Fibroblast of skin of right biceps (primary cell): ENCODE results near the gene FBXO44.

ENCODE experiments used
- DNase-seq: peaks from one replicate; pipeline ENCODE4 v3.0.0-alpha.2; 2013

The FBXO44 gene

DNA sequence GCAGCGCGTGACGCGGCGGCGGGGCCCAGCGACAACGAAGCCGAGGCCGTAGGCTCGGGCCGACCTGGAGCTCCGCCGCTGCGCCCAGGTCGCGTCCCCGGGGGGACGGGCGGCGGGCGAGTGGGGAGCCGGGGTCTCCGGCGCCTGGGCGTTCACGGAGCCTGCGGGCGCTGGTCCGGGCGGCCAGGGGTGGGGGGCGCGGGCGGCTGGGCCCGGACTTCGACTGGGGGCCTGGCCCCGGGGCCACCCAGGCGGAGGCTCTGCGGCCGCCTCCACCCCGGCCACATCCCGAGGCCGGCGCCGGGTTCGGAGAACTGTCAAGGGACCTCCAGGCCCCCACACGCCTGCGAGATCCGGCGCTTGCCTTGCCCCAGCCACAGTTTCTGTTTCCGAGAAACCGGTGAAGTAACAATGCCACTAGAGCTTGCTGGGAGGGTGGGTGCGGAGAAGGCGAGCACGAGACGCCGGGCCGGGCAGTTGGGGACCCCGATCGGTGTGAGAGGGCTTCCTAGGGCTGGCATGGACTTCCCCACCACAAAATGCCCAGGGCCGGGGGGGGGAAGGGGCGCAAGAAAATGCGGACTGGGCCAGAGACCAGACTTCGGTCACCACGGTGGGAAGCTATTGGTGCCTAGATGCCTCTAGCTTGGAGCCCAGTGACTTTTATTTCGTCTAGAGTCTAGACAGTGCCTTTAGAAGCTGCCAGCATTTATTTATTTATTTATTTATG lies 9.8 kb downstream of the FBXO44 start:
- DNase-seq: peak; percentile 29

DNA sequence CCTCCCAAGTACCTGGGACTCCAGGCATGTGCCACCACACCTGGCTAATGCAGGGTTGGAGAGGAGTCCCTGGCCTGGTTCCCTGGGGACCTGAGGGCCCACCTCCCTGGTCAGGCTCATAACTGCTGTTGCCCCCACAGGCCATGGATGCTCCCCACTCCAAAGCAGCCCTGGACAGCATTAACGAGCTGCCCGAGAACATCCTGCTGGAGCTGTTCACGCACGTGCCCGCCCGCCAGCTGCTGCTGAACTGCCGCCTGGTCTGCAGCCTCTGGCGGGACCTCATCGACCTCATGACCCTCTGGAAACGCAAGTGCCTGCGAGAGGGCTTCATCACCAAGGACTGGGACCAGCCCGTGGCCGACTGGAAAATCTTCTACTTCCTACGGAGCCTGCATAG lies 13.8 kb downstream of the FBXO44 start:
- no peak for DNase-seq

DNA sequence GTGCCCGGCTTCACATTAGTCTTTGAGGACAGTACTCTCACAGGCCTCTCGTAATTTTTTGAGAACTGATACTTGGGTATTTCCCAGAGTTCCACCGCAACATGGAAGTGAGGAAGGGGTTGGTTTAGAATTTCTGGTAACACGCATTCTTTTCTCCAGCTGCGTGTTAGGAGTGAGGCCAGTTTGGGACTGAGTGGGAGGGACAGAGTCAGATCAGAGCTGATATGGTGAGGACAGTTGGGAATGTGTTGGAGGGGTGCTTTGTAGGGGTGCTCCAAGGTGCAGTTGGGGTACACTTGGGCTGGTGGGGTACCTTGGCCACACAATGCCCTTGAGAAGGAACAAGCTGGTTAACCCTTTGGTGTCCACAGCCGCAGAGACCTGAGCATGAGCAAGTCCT lies 16.1 kb downstream of the FBXO44 start:
- DNase-seq: no peak

DNA sequence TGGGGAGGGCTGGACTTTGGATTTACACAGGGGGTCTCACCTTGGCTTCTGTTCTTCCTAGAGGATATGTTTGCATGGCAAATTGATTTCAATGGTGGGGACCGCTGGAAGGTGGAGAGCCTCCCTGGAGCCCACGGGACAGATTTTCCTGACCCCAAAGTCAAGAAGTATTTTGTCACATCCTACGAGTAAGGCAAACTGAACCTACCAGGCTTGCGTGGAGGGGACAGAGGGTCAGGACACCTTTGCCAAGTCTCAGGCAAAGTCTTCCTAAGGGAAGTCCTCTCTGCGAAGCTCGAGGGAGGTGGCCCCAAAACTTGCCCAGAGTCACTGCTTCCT lies 16.5 kb downstream of the FBXO44 start:
- no peak for DNase-seq

DNA sequence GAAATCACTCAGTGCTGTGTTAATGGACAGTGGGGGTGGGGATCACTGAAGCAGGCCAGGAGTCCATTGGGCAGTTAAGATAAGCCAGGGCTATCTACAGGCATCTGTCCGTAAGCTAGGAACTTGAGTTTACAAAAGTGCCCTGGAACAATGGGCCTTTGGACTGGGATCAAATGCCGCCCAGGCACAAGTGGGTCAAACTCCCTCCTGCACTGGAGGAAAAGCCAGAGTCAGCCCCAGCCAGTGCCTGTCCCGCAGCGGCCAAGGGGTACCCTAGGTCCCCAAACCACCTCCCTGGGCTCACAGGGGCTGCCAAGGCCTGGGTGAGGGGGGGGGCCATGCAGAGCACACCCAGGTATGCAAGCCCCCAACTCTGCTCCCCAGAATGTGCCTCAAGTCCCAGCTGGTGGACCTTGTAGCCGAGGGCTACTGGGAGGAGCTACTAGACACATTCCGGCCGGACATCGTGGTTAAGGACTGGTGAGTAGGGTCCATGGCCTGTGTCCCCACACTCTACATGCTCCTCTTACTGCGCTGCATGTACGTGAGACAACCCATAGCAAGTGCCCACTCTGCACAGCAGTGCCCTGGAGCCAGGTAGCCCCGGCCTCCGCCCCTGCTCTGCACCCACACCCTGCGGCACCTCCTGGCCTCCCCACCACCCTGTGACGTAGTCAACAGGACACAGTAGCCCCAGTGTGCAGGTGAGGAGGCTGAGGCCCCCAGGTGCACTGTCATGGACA lies 17.0 kb downstream of the FBXO44 start:
- no peak for DNase-seq

DNA sequence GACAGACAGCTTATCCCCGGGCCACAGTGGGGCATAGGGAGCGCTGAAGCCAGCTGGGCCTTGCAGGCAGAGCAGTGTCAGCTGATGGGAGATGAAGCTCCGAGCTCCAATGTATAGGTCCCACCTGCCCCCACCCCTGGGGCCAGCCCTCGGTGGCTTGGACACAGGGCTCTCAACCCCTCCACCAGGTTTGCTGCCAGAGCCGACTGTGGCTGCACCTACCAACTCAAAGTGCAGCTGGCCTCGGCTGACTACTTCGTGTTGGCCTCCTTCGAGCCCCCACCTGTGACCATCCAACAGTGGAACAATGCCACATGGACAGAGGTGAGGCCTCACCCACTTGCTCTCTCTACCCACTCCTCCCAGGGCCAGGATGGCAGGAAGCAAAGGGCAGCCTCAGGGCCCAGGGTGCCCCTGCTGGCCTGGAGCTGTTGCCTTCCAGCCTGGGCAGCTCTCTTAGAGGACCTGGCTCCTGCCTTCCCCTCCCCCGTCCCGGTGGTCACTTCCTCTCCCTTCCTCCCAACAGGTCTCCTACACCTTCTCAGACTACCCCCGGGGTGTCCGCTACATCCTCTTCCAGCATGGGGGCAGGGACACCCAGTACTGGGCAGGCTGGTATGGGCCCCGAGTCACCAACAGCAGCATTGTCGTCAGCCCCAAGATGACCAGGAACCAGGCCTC lies 18.6 kb downstream of the FBXO44 start:
- DNase-seq: no peak

DNA sequence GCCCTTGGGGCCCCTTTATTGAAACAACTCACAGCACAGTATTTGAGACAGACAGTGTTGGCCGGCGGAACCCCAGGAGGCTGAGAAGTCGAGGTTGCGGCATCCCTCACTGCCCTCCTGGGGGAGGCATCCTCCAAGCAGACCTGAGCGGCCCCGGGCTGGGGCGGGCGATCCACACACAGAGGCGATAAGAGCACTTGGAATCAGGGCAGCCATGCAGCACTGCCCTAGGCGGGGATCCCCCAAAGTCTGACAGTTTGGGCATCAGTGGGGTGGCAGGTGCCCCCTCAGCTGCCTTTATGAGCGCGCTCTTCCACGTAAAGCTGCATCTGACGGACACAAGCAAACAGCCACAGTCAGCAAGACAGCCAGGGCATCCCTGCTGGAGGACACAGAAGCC lies 19.8 kb downstream of the FBXO44 start:
- no peak for DNase-seq

DNA sequence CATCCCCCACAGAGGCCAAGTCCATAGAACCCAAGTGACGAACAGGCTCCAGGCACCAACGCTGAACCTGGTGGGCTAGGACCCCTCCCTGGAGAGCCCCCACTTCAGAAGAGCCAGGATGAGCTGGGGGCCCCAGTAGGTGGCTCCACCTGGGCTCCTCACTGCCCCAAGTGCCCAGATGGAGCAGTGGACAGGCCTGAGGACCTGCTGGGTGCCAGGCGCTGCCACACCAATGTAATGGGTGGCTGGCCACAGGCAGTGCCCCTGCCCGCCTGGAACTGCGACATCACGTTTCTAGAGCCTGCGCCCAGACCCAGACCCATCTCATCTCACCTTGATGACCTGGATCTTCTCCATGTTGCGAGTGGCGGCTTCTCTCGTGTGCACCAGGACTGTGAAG lies 20.6 kb downstream of the FBXO44 start:
- no peak for DNase-seq

DNA sequence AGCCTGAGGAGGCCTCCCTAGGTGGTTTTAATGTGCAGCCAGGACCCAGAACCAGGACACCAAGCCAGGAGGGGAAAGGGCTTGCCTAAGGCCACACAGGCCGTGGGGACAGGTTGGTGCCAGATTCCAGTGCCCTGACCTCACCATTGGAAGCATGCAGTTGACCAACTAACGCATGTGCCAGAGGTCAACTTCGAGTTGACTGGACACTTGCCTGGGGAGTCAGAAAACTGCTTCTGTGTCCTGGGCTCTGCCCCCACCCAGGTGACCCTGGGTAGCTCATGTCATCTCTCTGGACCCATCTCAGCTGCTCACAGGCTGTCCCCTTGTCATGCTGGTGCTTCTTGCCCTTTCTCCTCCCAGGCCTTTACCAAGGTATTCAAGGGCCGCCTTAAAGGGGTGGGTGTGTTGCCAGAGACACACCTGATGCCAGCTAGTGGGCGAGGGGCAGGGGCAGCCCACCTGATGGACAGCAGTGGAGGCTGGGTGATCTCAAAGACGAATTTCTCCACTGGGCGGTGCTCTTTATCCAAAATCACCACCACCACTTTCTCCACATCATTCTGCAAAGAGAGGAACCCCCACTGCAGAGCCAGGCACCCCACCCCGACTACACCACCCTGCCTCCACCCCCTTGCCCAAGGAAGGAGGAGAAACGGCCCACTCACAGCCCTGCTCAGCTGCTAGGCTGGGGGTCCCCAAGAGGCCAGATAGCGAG lies 21.9 kb downstream of the FBXO44 start:
- no peak for DNase-seq

DNA sequence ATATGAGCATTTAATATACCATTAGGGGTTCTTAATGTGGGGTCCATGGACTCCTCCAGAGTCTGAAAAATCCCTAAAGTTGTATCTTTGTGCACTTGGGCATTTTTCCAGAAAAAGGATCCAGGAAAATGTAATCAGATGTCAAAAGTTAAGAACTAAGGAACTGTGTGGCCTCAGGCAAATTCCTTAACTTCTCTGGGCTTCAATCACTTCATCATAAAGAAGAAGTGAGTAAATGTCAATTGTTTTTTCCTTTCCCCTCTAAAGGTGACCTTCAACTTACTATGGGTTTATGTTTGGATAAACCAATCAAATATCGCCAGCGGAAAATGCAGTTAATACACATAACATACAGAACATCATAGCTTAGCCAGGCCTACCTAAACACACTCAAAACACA lies 23.8 kb downstream of the FBXO44 start:
- no peak for DNase-seq

DNA sequence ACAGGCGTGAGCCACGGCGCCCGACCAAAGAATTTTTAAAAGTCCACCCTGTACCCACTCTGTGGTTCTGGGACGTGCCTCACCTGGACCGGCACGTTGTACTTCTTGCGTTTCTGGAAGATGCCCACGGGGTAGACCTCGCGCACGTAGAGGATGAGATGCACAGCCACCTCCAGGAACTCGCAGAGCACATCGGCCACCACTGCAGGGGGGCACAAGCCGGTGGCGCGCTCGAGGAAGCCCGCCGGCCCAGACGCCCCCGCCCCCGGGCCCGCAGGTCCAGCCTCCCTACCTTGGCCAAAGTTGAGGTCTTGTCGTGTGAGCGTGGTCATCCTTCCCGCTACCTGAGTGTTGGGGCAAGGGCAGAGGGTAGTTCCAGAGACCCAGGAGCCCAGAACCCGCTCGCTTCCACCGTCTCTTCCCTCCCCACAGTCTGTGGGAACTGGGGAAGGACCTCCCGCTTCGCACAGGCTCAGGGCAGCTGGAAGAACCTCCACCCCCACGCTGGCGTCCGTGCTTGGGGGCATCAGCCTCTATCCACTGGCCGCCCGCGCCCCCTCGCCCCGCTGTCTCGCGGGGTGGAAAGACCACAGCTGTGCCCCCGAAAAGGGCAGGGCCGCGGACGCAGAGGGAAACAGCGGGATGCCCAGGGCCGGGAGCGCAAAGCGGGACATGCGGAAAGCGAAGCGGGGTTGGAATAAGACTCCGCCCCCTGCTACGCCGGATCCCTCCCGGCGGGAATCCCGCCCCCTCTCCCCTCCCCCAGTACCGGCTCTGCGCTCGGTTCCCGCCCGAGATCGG lies 25.8 kb downstream of the FBXO44 start:
- DNase-seq: no peak

DNA sequence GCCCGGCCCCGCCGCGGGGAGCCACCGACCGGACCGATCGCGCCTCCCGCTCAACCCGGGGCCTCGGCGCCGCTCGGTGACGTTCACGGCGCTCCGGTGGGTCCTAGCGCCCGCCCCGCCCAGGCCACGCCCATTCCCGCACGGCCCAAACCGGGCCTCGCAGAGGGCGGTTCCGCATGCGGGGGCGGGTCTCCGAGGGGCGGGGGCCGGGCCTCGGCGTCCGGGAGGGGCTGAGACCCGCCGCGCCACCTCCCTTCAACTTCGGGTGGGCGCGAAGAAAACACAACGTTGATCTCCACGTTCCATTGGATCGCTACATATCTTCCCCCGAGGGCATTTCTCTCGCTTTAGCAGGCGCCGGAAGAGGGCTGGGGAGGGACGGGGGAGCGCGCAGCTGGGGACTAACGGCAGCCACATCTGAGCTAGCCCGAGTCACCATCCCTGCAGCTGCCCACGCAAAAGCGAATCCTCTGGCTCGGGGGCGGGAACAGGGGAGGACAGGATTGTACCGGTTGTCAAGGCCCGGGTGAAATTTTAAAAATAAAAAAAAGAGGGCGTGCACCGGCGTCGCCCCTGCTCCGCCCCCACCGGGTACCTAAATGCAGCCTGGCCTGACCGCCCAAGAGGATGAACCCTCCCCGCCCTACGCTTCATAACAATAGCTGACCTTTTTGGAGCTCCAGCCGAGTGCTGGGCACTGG lies 26.5 kb downstream of the FBXO44 start, which contains the start of gene MAD2L2:
TSS of gene MAD2L2 (minus strand) at position 78 of the 701 bp plus-strand sequence. CDS start 547 bp downstream, outside the sequence.
- DNase-seq: peak; percentile 82

DNA sequence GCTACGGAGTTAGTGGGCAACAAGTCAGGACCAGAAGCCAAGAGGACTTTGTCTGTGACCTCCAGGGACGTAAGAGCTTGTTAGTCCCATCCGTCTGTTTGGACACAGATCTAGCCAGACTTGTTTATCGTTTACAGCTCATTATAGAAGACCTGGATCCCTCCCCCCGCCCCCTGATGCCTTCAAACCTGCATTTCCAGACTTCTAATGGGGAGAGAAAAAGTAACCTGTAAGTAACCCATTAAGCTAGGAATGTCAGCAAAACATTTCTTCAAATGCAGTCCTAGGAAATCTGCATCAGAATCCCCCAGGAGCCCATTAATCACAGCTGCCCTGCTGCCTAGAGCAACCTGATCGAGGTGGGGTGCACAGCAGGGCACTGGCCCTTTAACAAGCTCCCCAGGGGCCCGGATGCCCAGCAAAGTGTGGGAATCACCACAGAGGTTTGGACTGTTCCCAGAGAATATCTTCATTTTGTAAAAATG lies 27.7 kb downstream of the FBXO44 start:
- no peak for DNase-seq

DNA sequence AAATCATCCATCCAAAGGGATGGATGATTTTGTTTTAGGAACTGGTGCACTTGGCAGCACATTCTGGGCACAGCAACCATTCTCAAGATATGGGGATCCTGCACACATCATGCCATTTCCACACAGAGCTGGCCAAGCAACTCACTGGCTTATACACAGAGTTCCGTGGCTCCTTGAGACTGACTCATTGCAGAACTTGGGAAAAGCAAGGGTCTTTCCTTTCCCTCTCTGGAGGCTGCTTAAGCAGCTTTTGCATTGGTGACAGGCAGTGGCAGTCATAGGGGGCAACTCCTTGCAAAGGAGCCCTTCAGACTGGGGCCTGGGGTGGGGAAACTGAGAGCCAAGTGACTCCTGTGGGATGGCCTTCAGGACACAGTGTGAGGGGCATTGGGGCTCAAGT lies 28.1 kb downstream of the FBXO44 start:
- DNase-seq: no peak

DNA sequence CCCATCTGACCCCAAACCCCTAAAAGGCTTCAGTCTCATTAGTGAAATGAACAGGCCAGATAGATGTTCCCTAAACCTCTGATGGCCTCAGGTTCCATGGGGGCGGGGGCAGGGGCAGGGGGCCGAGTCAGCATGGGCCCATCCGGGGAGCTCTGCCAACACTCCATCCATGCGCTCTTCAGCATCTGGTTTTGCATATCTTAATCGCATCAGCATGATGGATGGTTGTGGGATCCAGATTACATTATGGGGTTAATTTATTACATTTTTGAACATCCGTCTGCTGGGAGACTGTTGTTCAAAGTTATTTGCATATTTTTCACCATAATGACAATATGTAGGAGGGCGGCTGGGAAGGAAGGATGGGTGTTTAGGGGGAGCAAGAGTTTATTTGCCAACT lies 29.4 kb downstream of the FBXO44 start:
- DNase-seq: peak; percentile 22

DNA sequence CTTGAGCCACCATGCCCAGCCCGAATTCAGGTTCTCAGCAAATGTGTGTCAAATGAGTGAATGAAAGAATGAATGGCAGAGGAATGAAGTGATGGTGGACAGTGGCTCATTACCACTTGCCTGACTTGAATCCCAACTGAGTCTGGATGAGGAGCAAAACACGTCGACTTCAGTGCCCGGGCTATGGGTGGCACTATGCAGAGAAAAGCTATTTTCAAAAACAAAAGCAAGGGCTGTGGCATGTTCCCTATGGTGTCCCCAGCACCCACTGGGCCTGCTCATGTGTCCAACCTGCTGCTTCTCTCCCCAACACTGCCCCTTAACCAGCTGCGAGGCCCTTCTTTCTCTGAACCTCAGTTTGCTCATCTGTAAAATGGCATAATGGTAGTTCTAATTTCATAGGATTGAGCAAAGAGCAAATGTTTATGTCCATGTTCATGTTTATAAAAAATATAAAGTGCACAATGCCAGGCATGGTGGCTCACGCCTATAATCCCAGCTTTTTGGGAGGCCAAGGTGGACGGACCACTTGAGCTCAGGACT lies 30.6 kb downstream of the FBXO44 start:
- DNase-seq: no peak

DNA sequence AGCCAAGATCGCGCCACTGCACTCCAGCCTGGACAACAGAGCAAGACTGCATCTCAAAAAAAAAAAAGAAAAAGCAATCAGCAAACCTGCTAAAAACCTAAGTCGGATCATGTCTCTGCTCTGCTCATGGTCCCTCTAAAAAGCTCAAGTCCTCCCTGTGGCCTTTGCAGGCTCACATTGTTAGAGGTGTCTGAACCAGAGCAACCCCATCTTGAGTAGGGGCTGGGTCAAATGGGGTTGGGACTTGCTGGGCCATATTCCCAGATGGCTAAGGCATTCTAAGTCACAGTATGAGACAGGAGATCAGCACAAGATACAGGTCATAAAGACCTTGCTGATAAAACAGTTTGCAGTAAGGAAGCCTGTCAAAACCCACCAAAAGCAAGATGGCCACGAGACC lies 33.8 kb downstream of the FBXO44 start:
- no peak for DNase-seq

DNA sequence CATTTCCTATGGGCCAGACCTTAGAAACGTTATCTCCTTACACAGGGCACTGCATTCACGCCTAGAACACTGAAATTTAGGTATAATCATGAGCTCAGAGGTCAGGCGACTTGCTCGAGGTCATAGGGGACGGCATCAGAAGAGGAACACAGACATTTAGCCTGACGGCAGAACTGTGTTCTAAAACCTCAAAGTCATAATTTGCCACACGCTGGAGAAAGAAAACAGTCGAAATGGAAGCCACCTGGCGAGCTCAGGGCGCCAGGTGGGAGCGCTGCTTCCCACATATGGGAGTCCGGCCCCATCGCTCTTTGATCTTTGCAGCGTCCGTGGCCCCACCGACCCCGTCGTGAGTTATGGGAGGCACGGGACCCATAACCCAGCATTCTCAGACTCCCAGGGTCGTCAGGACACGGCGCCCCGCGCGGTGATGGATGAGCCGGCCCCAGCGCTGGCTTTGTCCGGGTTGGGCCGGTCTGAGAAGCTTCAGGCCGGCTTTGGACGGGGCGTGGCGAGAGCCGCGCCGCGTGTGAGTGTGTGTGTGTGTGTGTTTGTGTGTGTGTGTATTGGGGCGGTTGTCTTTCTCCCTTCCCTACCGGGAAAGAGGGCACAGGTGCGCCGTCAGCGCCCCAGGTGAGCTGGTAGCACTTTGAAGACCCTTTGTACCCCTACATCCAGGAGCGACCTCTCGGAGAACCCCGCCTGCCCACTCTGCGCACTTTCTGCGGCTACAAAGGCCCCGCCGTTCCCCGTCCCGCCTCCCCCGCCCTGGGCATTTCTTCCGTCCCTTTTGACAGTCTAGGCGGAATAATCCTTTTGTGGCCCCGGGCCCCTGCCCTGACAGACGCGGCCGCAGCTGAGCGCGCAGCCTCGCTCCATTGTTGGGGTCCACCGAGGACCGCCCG lies 36.0 kb downstream of the FBXO44 start:
- no peak for DNase-seq

DNA sequence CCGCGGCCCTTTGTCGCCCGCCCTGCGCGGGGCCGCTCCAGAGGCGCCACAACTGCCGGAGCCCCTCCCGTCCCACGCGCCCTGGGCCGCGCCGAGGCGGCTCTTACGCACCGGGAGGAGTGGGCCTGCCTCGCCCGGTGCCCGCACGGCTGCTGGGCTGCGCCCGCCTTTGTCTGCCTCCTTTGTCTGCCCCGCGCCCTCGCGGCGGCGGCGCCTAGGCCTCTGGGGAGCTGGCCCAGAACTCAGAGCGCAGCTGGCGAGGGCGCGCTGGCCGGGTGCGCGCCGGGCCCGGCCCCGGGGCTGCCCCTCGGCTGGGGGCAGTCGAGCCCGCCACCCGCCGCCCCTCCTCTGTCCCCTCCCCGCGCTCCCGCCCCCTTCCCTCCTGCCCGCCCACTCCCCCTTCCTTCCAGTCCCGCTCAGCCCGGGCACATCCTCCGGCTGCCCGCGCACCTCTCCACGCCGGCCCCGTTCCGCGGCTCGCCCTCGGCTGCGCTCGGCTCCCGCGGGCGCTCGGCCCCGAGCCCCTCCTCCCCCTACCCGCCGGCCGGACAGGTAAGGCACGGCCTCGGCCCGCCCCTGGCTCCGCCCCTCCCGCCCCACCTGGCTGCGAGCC lies 36.7 kb downstream of the FBXO44 start, which contains the start of gene DRAXIN:
TSS of gene DRAXIN (plus strand) at position 409 of the 613 bp plus-strand sequence. CDS start 14,549 bp downstream, outside the sequence.
- no peak for DNase-seq
